Activated naive CD4-positive, alpha-beta T cell treated with anti-CD3 and anti-CD28 coated beads, Interleukin-2, amount 50 U/mL, for 72 hours (primary cell): Measurements from ENCODE around the gene BBS4. TPM values are rescaled to one million over a fixed set of nuclear protein-coding genes. Genes with fewer than 3 reads are reported as not detected.
A peak's percentile ranks its signal among the peaks of the same experiment; 100 is the strongest.
"Not testable (repeated sequence)": the region's sequence is repeated elsewhere in the genome, so short reads cannot be mapped to it uniquely, and the experiment has no call there.

Experiments used
- ATAC-seq, 2 donors: fragments of 150-1000 bp; cut with Tn5 transposase; 2 replicates each; pipeline ENCODE4 v1.10.0; 2021; ENCODE audit warnings: mild to moderate bottlenecking in 2 of 2, moderate library complexity in 2 of 2
- DNase-seq, 2 donors: peaks; one replicate each; pipeline ENCODE4 v3.0.0; 2021 to 2022; ENCODE audit warnings: low spot score in 2 of 2
- H3K27ac Mint-ChIP-seq, 2 donors: one replicate each; pipeline ENCODE4 v1.8.0; 2022; ENCODE audit warnings: mild to moderate bottlenecking in 2 of 2, mixed read lengths in 2 of 2
- H3K36me3 Mint-ChIP-seq, 2 donors: one replicate each; pipeline ENCODE4 v1.8.0; 2022; ENCODE audit warnings: mixed read lengths in 2 of 2
- H3K9me3 Mint-ChIP-seq, 2 donors: one replicate each; pipeline ENCODE4 v1.8.0; 2022; ENCODE audit warnings: mixed read lengths in 2 of 2
- total RNA-seq, 2 donors: library from RNA; stranded (reverse); gene quantifications; one replicate each; pipeline ENCODE4 v1.2.3, GENCODE V29; 2022

The BBS4 gene
- total RNA-seq, 2 donors from 2014 or later, result 13.9 to 27.6 TPM

DNA sequence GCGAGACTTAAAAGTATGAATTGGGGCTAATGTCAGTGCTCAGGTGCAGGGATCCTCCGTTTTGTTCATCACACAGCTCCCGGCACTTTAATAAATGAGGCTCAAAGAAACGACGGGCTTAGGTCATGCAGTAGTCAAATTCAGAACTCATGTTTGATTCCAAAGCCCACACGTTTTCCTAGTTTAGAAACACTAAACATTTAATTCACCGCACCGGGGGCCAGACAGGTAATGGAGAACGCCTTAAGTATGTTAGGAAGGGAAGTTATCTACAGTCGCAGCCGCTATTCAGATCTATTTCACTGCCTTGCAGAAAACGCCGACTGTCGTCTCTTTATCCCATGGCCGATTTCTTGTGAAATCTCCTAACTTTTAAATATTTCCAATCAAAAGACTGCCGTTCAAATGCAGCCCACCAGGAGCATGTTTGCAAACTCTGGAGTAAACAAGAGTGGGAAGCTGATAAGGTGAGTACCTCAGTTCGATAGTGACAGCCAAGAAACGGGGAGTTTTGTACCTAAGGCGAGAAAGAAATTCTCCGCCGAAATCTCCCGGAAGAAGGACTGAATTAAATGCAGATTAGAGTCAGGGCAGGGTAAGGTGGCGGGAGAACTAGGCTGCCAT lies 594 bp upstream of the BBS4 start:
- DNase-seq, result no peak
- H3K9me3 Mint-ChIP-seq, result no peaks in the 10 kb centered on the region
- no peak for ATAC-seq
- H3K27ac Mint-ChIP-seq, result peak overlapping the region; percentile 94 to 97
- H3K36me3 Mint-ChIP-seq, result peaks cover 8 to 14% of the 10 kb centered on the region in 2 donors

DNA sequence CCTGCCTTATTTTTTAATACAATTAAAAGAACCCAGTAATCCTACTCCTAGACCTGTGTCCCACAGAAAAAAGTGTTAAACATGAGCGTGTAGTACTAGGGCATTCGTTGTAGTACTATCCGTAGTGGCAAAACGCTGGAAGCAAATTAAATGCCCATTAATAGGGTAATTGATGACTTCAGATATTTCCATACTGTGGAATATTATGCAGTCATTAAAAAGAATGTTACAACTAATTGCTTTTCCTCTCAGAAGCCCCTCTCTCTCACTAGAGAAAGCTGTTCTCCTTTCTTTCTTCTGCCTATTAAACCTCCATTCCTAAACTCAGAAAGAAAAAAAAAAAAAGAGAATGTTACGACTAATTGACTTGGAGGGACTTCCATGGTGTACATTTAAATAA lies 2.7 kb downstream of the BBS4 start:
- Mint-ChIP-seq H3K36me3 (peaks cover 8 to 14% of the 10 kb centered on the region in 2 donors), H3K27ac (no peak overlapping the region), H3K9me3 (no peaks in the 10 kb centered on the region)
- no peak for DNase-seq
- ATAC-seq, result no peak

DNA sequence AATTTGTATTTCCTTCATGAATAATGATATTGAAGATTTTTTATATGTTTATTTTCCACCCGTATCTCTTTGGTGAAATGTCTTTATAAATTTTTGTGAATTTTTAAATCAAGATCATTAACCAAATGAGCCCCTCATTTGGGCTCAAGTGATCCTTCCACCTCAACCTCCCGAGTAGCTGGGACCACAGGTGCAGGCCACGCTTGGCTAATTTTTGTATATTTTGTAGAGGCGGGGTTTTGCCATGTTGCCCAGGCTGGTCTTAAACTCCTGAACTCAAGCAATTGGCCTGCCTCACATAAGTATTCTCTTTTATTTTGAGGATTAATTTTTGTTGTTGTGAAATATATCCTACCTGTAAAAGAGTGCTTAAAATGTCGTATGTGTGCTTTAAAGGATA lies 4.9 kb downstream of the BBS4 start:
- Mint-ChIP-seq H3K36me3 (peaks cover 7 to 8% of the 10 kb centered on the region in 2 donors), H3K27ac (no peak overlapping the region), H3K9me3 (no peaks in the 10 kb centered on the region)
- no peak for ATAC-seq
- DNase-seq, result no peak

DNA sequence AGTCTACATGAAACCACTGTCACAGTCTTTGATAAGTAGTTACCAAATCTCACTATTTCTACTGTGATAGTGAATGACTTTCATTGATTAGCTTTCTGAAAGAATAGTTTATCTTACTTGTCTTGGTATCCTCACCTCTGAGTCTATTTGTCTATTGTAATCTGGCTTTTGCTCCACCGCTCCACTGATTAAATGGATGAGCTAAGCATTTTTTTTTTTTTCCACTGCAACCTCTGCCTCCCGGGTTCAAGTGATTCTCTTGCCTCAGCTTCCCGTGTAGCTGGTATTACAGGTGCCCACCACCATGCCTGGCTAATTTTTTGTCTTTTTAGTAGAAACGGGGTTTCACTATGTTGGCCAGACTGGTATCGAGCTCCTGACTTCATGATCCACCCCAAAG lies 12.9 kb downstream of the BBS4 start:
- ATAC-seq, result no peak
- DNase-seq, result no peak
- Mint-ChIP-seq H3K9me3 (no peaks in the 10 kb centered on the region), H3K36me3 (no peaks in the 10 kb centered on the region), H3K27ac (no peak overlapping the region)

DNA sequence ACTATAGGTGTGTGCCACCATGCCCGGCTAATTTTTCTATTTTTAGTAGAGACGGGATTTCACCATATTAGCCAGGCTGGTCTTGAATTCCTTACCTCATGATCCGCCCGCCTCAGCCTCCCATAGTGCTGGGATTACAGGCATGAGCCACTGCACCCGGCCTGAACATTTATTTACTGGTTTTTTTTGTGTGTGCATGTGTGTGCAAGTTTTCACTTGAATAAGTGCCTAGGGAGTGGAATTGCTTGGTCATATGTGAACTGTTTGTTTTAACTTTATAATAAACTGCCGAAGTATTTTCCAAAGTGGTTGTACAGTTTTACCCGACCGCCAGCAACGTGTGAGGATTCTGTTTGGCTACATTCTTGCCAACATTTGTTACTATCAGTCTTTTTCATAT lies 14.1 kb downstream of the BBS4 start:
- Mint-ChIP-seq H3K36me3 (no peaks in the 10 kb centered on the region), H3K27ac (no peak overlapping the region), H3K9me3 (no peaks in the 10 kb centered on the region)
- DNase-seq (no peak), ATAC-seq (no peak)

DNA sequence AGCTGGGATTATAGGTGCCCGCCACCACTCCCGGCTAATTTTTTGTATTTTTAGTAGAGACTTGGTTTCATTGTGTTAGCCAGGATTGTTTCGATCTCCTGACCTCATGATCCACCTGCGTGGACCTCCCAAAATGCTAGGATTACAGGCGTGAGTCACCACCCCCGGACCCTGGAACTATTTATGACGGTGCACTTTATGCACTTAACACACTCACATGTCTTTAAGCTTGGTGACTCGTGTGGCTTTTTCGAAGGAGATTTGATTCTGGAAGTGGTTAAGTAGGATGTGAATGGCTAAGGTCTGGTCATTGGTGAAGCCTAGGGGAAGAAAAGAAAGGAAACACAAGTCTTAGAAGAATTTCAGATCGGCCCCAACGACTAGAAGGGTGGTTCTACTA lies 20.3 kb downstream of the BBS4 start:
- no peak for ATAC-seq
- no peak for DNase-seq
- Mint-ChIP-seq H3K27ac (no peak overlapping the region), H3K9me3 (no peaks in the 10 kb centered on the region), H3K36me3 (no peaks in the 10 kb centered on the region)

DNA sequence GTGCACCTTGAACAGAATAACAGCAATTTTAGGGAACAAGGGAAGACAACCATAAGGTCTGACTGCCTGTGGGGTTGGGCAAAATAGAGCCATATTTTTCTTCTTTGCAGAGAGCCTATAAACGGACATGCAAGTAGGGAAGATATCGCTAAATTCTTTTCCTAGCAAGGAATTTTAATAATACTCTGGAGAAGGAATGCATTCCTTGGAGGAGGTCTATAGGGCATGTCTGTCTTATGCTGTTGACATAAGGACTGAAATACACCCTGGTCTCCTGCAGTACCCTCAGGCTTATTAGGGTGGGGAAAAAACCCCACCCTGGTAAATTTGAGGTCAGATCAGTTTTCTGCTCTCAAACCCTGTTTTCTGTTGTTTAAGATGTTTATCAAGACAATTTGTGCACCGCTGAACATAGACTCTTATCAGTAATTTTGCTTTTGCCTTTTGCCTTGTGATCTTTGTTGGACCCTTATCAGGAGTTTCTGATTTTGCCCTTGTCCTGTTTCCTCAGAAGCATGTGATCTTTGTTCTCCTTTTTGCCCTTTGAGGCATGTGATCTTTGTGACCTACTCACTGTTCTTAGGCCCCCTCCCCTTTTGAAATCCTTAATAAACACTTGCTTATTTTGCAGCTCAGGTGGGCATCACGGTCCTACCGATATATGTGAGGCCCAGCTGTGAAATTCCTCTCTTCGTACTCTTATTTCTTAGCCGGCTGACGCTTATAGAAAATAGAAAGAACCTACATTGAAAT lies 22.7 kb downstream of the BBS4 start:
- H3K27ac Mint-ChIP-seq, H3K36me3 Mint-ChIP-seq, ATAC-seq, DNase-seq, H3K9me3 Mint-ChIP-seq: not testable (repeated sequence)

DNA sequence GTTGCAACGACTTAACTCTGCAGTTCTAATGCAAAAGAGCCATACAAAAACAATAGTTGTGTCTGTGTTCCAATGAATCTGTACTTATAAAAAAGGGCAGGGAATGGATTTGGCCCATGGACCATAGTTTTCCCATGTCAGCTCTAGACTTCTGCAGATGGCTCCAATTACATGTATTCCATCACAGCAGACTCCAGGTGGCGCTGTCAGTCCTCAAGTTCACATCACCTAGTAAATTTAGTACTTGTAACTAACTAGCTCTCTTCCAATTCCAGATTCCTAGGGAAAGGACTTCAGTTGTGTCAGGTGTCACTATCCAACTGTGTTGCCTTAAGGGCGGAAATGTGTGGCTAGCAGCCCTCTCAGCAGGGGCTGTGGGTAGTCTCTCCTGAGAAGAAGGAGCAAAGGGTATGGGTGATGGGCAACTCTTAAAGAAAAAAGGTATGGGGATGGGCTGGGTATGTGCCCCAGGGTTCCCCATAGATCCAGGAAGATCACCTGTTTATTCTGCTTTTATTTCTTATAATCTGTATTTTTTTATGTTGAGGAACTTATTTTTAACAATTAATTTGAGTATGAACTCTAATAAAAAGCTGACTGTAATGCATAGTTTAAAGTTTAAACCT lies 36.2 kb downstream of the BBS4 start:
- H3K27ac Mint-ChIP-seq, result no peak overlapping the region
- peak in 1 of 2 donors; percentile 57 for ATAC-seq
- no peaks in the 10 kb centered on the region for H3K36me3 Mint-ChIP-seq
- DNase-seq, result peak in 1 of 2 donors; percentile 68
- H3K9me3 Mint-ChIP-seq, result no peaks in the 10 kb centered on the region

DNA sequence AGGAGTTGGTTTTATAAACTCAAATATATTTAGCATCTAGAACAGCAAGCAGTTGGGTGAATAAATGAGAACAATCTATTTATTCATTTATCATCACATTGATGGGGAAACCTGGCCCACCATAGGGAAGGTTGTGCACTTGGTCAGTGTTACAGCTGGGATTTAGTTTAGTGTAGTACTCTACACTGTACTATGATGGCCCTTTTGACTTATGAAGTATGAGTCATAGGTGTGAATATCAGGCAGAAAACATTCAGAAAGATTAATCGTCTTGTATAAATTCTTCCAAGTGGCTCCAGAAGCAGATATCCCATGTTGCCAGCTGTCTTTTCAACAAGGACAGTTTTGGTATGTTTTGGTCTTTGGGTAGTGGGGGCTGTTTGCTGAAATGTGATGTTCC lies 38.0 kb downstream of the BBS4 start:
- no peak for ATAC-seq
- Mint-ChIP-seq H3K36me3 (no peaks in the 10 kb centered on the region), H3K9me3 (no peaks in the 10 kb centered on the region), H3K27ac (peak overlapping the region in 1 of 2 donors; percentile 34)
- DNase-seq, result no peak

DNA sequence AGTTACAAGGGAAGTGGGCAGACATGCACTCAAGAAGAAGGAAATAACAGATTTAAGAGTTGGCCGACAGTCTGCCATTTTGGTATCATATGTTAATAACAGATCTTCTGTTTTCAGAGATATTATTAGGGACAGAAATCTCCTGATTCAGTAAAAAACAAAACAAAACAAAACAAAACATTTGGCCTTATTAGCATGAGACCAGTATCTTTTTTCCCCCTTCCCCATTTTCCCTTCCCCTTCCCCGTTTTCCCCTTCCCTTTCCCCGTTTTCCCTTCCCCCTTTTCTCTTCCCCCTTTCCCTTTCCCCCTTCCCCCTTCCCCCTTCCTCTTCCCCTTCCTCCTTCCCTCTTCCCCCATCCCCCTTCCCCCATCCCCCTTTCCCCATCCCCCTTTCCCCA lies 39.4 kb downstream of the BBS4 start:
- ATAC-seq, result no peak
- Mint-ChIP-seq H3K9me3 (no peaks in the 10 kb centered on the region), H3K27ac (no peak overlapping the region), H3K36me3 (no peaks in the 10 kb centered on the region)
- no peak for DNase-seq

DNA sequence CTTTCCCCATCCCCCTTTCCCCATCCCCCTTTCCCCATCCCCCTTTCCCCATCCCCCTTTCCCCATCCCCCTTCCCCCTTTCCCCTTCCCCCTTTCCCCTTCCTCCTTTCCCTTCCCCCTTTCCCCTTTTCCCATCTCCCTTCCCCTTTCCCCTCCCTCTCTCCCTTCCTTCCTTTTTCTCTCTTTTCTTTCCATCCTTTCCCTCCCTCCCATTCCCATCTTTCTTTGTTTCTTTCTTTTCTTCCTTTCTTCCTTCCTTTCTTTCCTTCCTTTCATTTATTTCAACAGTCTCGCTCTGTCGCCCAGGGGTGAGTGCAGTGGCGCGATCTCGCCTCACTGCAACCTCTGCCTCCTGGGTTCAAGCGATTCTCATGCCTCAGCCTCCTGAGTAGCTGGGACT lies 39.8 kb downstream of the BBS4 start:
- H3K9me3 Mint-ChIP-seq, result not testable (repeated sequence)

DNA sequence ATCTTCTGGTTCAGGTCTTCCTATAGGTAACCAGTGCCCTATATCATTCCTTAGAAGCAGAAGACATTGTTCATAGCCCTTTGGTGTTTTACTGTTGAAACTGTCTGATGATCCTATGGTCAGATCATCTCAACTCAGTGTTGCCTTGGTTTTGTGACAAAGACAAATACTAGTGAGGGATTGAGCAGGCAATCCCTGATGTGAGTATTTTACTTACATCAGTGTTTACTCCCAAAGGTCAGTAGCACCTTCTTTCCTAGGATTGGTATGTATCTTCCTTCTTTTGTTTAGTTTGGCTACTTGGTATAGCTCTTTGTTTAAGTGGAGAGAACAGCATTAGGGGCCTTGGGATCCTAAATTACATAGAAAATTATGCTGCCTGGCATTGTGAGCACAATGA lies 41.1 kb downstream of the BBS4 start:
- H3K9me3 Mint-ChIP-seq, result no peaks in the 10 kb centered on the region
- DNase-seq (no peak), ATAC-seq (no peak)
- H3K27ac Mint-ChIP-seq, result peak overlapping the region in 1 of 2 donors; percentile 3
- no peaks in the 10 kb centered on the region for H3K36me3 Mint-ChIP-seq

More for the DNA sequence above, 39.8 kb downstream of the BBS4 start:
- not testable (repeated sequence) for ATAC-seq, H3K36me3 Mint-ChIP-seq, DNase-seq, H3K27ac Mint-ChIP-seq

DNA sequence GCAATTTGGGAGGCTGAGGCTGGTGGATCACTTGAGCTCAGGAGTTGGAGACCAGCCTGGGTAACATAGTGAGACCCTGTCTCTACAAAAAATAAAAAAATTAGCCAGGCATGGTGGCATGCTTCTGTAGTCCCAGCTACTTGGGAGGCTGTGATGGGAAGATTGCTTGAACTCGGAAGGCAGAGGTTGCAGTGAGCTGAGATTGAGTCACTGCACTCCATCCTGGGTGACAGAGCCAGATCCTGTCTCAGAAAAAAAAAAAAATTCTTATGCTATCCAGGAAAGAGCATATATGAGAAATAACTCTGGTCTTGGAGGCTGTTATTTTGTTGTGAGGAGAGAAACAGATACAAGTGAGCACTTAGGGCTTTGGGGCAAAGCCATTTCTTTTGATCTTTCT lies 42.2 kb downstream of the BBS4 start:
- DNase-seq, ATAC-seq, H3K27ac Mint-ChIP-seq, H3K36me3 Mint-ChIP-seq, H3K9me3 Mint-ChIP-seq: not testable (repeated sequence)

DNA sequence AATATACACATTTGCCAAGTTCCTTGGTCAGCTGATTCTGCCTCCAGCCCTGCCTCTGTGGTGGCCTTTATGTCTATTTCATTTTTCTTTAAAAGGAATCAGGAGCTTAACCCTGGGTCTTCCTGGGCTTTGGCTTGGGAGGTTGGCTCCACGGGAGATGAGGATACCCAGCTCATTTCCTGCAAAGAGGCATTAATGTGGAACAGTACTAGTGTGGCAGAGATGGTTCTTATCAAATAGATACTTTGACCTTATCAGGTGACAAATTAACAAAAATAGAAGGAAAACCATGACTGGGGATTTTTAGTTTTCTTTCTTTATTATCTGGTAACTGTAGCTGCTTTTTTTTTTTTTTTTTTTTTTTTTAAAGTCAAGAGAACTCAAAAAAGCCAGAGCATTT lies 42.8 kb downstream of the BBS4 start:
- no peaks in the 10 kb centered on the region for H3K36me3 Mint-ChIP-seq
- H3K27ac Mint-ChIP-seq, result no peak overlapping the region
- H3K9me3 Mint-ChIP-seq, result no peaks in the 10 kb centered on the region
- ATAC-seq, result no peak
- DNase-seq, result no peak

DNA sequence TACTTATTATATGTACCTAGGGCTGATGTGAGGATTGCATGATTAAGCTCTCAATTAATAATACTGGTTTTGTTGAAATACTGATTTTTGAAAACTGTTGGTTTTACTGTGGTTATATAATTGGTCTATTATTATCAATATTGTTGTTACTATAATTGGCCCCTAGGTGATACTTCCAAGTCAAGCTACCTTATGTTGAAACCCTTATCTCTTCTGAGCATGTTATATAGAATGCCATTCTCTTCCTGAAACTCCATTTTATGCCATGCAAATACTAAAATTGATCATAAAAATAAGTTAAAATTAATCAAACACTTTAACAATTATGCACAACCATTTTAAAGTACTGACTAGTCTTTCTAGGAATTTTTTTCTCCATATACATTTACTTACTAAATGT lies 46.1 kb downstream of the BBS4 start:
- no peak overlapping the region for H3K27ac Mint-ChIP-seq
- peaks cover 6 to 7% of the 10 kb centered on the region in 2 donors for H3K36me3 Mint-ChIP-seq
- DNase-seq (no peak), ATAC-seq (no peak)
- no peaks in the 10 kb centered on the region for H3K9me3 Mint-ChIP-seq

DNA sequence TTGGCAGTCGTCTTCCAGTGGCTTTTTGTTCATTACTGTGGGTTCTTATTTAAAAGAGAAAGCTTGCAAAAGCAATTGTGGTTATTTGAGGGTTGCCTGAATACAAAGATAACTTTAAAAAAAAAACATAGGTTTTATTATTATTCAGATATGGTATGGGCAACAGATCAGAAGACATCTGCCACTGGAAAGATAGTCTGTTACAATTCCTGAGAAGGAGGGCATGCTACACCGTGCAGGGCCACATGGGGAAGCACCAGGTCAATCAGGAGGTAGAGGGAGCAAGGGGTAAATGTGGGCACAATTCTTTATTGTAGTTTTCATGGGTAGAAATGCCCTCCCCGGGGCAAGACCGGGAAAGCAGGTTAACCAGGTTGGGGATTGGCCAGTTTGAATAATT lies 46.5 kb downstream of the BBS4 start:
- Mint-ChIP-seq H3K9me3 (no peaks in the 10 kb centered on the region), H3K36me3 (peaks cover 6 to 11% of the 10 kb centered on the region in 2 donors), H3K27ac (no peak overlapping the region)
- ATAC-seq (no peak), DNase-seq (no peak)

DNA sequence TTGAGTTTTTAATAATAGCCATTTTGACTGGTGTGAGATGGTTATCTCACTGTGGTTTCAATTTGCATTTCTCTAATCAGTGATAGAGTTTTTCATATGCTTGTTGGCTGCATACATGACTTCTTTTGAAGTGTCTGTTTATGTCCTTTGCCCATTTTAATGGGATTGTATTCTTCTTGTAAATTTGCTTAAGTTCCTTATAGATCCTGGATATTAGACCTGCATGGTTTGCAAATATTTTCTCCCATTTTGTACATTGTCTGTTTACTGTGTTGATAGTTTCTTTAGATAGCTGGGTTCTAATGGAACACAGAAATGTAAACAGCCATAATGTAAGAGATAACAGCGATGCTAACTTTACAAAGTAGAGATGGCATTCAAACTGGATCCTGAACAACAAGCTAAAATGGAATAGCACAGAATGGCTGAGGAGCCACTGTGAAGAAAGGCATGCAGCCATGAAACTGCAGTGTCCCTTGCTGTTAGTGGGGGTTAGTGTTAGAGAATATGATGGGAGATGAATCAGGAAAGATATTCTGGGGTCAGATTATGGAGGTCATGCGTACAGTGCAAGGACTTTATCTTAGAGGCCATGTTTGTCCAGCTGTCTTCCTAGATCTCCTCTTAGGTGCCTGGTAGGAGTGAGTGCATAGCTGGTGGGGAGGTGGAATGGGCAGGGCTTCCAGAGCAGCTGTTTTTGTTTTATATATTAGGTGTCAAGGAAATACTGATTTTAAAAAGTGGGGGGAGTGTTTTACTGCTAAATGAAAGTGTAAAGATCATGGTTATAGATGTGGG lies 48.1 kb downstream of the BBS4 start:
- H3K9me3 Mint-ChIP-seq, result peaks cover 0 to 4% of the 10 kb centered on the region in 2 donors
- DNase-seq (no peak), ATAC-seq (no peak)
- H3K36me3 Mint-ChIP-seq, result peaks cover 10 to 24% of the 10 kb centered on the region in 2 donors
- no peak overlapping the region for H3K27ac Mint-ChIP-seq
